ENCODE results near the gene CPA1.
A peak's percentile ranks its signal among the peaks of the same experiment; 100 is the strongest.

Gene CPA1

DNA sequence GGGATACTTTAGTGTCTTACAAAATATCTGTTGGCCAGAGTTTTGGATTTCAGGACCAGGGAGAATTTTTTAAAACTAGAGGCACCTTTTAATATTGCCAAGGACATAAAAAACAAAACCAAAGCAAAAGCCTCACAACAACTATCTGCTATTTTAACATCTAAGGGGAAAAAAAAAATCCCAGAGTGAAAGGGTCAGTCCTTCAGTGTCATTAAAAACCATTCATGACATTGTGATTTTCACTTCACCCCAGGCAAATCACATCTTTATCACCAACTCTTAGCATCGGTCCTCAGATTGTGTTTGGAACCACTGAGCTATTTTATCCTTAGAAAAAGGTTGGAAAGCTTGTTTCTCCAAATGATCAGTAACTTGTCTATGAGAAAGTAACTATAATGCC is 49.8 kb downstream of the CPA1 start:
- DNase-seq (ENCODE audit: low read depth) = no peak

DNA sequence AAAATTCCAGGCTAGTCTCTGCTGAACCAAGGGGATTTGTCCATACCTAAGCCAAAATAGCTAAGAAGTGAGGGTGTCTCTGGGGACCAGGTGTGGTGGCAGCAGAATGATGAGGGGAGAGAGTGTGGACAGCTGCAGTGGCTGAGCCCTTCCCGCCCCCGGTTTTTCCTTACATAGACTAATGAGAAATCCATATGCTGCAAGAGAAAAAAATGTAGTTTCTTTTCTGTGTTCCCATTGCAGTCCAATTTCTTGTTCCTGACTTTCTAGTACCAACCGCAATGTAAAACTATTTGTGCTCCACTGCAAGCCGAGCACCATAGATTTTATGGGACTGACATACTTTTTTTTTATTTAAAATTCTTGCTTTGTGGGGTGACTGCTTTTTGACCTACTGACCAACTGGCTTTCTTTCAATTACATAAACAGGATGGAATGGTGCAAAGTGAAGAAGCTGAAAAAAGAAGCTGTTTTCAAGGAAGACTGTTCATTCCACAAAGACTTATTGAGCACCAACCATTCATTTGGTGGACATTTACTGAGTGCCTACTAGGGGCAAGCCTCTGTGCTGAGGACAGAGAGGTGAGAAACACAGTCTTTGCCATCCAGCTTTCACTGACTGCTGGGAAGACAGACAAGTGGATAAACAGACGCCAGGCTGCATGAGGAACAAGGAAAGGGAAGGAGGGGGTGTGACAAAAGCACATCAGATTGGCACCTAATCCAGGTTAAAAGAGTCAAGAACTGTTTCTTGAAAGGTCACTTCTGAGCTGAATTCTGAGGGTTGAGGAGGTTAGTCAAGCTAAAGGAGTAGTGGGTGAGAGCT is 50.8 kb downstream of the CPA1 start:
- DNase-seq (ENCODE audit: low read depth) = peak; percentile 84

DNA sequence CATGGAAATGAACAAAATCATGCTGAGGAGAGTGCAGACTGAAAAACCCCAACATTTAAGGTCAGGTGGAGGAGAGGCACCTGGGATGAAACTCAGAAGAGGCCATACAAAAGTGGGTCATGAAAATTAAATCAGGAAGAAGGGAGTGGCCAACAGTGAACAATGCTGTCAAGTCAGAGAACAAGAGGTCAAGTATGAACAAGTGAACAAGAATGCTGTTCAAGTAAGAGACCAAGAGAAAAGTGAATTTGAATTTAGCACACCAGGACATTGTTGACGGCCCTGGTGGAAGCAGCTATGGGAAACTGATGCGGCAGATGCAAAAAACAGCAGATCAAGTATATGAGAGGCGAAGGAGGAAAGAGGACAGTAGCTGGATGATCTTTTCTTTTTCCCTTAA is 52.6 kb downstream of the CPA1 start:
- DNase-seq (ENCODE audit: low read depth) = peak; percentile 70

DNA sequence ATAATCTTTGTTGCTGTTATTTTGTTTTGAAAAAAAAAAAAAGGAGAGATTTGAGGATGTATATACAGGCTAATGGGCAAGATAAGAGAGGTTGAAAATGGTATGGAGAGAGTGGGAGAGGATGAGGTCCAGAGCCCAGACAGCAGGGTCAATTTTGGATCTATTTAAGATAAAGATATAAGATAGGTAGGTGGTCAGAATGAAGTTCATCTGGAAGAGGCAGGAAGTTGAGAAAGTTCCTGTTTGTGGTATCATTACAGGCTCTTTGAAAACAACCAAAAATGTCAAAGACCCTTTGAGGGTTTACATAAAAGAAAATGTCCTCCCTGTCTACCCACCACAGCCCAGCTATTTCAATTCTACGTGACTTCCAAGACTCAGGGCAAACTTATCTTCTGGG is 53.0 kb downstream of the CPA1 start:
- no peak for DNase-seq (ENCODE audit: low read depth)

DNA sequence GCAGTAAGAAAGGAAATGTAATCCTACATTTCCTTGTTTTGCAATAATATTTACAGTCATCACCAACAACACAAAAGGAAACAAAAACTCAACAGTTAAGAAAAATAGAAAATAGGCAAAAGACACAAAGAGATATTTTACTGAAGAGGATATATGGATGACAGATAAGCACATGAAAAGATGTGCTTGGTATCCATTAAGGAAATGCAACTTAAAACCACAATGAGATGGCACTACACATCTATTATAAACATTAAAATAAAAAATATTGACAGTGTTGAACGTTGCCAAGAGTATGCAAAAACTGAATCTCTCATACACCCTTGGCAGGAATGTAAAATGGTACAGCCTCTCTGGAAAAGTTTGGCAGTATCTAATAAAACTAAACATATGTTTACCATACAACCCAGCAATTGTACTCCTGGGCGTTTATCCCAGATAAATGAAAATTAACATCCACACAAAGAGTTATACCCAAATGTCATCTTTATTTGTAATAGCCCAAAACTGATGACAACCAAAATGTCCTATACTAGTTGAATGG is 55.1 kb downstream of the CPA1 start:
- no peak for DNase-seq (ENCODE audit: low read depth)

DNA sequence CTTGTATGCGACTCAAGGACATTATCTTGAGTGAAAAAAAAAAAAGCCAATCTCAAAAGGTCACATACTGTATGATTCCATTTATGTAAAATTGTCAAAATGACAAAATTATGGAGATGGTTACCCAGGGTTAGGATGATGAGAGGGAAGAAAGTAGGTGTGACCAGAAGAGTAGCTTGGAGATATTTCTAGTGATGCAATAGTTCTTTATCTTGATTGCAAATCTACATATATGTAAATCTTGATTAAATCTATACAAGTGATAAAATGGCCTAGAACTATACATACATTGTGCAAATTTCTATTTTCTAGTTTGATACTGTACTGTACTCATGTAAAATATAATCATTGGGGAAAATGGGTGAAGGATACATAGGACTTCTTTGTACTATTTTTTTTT is 56.0 kb downstream of the CPA1 start:
- no peak for DNase-seq (ENCODE audit: low read depth)

Measured in iris pigment epithelial cell (primary cell).